ENCODE results near the gene MMUT. TPM values are rescaled to one million over a fixed set of nuclear protein-coding genes. Genes with fewer than 3 reads are reported as not detected.
"Not testable (repeated sequence)": the region's sequence is repeated elsewhere in the genome, so short reads cannot be mapped to it uniquely, and the experiment has no call there.

The MMUT gene
- total and polyA plus RNA-seq, 10 of the 15 experiments (the other 5 are each of a cell fraction or from before 2014, with no cell fraction given): 6.6 to 21.5 (median 13.5) TPM

GRCh38 chr6:49476564-49476963 lies 13.5 kb upstream of the MMUT start:
- CTCF ChIA-PET; H2AFZ ChIP-seq (ENCODE audit: control insufficient read depth, low read depth, low read length); FAIRE-seq; BruUV-seq (replicated peaks); H4K20me1 ChIP-seq (ENCODE audit: control insufficient read depth, insufficient read depth); in situ Hi-C loops (cut with MboI); RAD21 ChIA-PET (ENCODE audit: unreplicated experiment); SMC1A ChIA-PET (ENCODE audit: uncharacterized antibody, unreplicated experiment); H3K27ac ChIP-seq (ENCODE audit: control insufficient read depth, insufficient read depth); H3K4me2 ChIP-seq (ENCODE audit: control insufficient read depth, insufficient read depth); intact Hi-C loops (cut with micrococcal nuclease; ENCODE audit: unreplicated experiment); H3K4me1 ChIP-seq (ENCODE audit: control insufficient read depth, insufficient read depth, low read length); H3K9ac ChIP-seq (ENCODE audit: control insufficient read depth, insufficient read depth, low read length); H3K79me2 ChIP-seq (ENCODE audit: control insufficient read depth, insufficient read depth, low read length); H3K9me3 ChIP-seq (replicated peaks; ENCODE audit: control insufficient read depth, insufficient read depth, low read length); POLR2A ChIA-PET; DNase-seq (ENCODE audit: low read depth, low spot score); H3K4me3 ChIP-seq; ATAC-seq; H3K27me3 ChIP-seq (replicated peaks in 1 of 2; ENCODE audit: control insufficient read depth in 2 of 2, insufficient read depth in 2 of 2, low read length in 1 of 2); H3K36me3 ChIP-seq (ENCODE audit: control insufficient read depth in 2 of 2, insufficient read depth in 2 of 2, low read length in 1 of 2): not testable (repeated sequence)
- 77% methylated on average over 2 of the region's 2 CpGs for WGBS (ENCODE audit: insufficient coverage, insufficient replicate concordance, low lambda C conversion rate, missing lambda C conversion rate)

DNA sequence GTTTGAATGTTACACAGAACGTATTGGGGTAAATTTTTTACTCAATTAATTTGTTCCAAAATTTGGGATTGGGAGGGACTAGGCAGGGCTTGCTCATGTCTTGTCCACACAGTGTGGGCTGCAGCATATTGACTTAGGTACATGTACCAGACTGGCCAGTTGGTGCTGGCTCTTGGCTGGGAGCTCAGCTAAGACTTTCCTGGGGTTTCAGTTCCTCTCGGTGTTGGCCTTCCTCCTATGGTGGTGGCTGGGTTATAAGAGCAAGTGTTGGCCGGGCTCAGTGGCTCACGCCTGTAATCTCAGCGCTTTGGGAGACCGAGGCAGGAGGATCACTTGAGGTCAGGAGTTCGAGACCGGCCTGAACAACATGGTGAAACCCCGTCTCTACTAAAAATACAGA lies 5.0 kb upstream of the MMUT start:
- Histone ChIP-seq H3K9ac (ENCODE audit: control insufficient read depth, insufficient read depth, low read length) (no peak overlapping the region), H4K20me1 (ENCODE audit: control insufficient read depth, insufficient read depth) (no peaks in the 10 kb centered on the region), H3K27me3 (replicated peaks in 1 of 2; ENCODE audit: control insufficient read depth in 2 of 2, insufficient read depth in 2 of 2, low read length in 1 of 2) (no peaks in the 10 kb centered on the region), H2AFZ (ENCODE audit: control insufficient read depth, low read depth, low read length) (no peak overlapping the region), H3K4me2 (ENCODE audit: control insufficient read depth, insufficient read depth) (no peak overlapping the region), H3K4me1 (ENCODE audit: control insufficient read depth, insufficient read depth, low read length) (peaks cover 4% of the 10 kb centered on the region; the same call in 1 of the 2 replicates), H3K9me3 (replicated peaks; ENCODE audit: control insufficient read depth, insufficient read depth, low read length) (no peaks in the 10 kb centered on the region), H3K36me3 (ENCODE audit: control insufficient read depth in 2 of 2, insufficient read depth in 2 of 2, low read length in 1 of 2) (peaks cover 0 to 3% of the 10 kb centered on the region in 2 experiments; a peak in 1 of 4 replicates), H3K27ac (ENCODE audit: control insufficient read depth, insufficient read depth) (no peak overlapping the region), H3K4me3 (no peak overlapping the region), H3K79me2 (ENCODE audit: control insufficient read depth, insufficient read depth, low read length) (peaks cover 29% of the 10 kb centered on the region)
- DNase-seq (ENCODE audit: low read depth, low spot score) (no peak), ATAC-seq (peak; percentile 64), FAIRE-seq (no peak)
- no TSS peak for BruUV-seq (replicated peaks)
- RAD21 ChIA-PET (ENCODE audit: unreplicated experiment): no interaction called here
- TF ChIP-seq MYB (IDR thresholded peaks at IDR 0.05; ENCODE audit: borderline replicate concordance, low read depth, low read length) (no peak), IKZF1 (conservative IDR thresholded peaks at IDR 0.05) (no peak), SPI1 (IDR thresholded peaks at IDR 0.05; ENCODE audit: borderline replicate concordance, insufficient read depth, low read depth, low read length) (peak; percentile 85), RAD21 (IDR thresholded peaks at IDR 0.05; ENCODE audit: insufficient read depth, low read depth, low read length) (no peak), SREBF2 (IDR thresholded peaks at IDR 0.05; ENCODE audit: low read length) (no peak), FOXK2 (IDR thresholded peaks at IDR 0.05) (no peak), BRCA1 (IDR thresholded peaks at IDR 0.05; ENCODE audit: low read depth, low read length) (no peak)
- 89% methylated on average over 9 of the region's 9 CpGs for WGBS (ENCODE audit: insufficient coverage, insufficient replicate concordance, low lambda C conversion rate, missing lambda C conversion rate)
- POLR2A ChIA-PET: no interaction called here
- SMC1A ChIA-PET (ENCODE audit: uncharacterized antibody, unreplicated experiment): interaction anchor here (0.6 to 1.6 kb wide), 4 partner anchors 9 to 63 kb away, joined by 3 to 5 read pairs (median 4); no protein-coding TSS in a partner anchor
- CTCF ChIA-PET: interaction anchor here (1.3 to 2.2 kb wide), 3 partner anchors 10 to 15 kb away, joined by 3 to 6 read pairs (median 4); no protein-coding TSS in a partner anchor
- in situ Hi-C loops (cut with MboI) (no loop called here), intact Hi-C loops (cut with micrococcal nuclease; ENCODE audit: unreplicated experiment) (no loop called here)

All from GM12878 (cell line).